Stimulated activated CD4-positive, alpha-beta T cell treated with anti-CD3 and anti-CD28 coated beads, Interleukin-2, amount 100 ng/mL, for 48 hours (primary cell): ENCODE results near the gene CCDC141.

Experiments
- DNase-seq, 2 donors: peaks; one replicate each; pipeline ENCODE4 v3.0.0-alpha.2; 2020

The CCDC141 gene

DNA sequence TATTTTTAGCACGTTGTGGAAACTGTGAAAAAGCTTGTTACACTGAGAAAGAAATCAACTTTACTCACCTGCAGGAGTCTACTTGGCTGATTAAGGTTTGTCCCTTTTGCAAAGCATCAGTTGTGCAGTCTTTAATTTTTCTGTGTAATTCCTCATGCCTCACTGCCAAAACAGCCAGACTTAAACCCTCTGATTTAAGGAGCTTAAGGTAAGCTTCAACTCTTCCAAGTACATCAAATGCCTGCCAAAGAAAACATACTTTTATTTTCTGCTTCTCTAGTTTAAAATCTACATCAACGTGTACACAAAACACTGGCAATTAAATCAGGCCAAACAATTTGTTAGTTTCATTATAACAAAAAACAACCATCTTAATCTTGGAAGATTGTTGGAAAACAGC, 144.7 kb downstream of the CCDC141 start:
- DNase-seq = no peak

DNA sequence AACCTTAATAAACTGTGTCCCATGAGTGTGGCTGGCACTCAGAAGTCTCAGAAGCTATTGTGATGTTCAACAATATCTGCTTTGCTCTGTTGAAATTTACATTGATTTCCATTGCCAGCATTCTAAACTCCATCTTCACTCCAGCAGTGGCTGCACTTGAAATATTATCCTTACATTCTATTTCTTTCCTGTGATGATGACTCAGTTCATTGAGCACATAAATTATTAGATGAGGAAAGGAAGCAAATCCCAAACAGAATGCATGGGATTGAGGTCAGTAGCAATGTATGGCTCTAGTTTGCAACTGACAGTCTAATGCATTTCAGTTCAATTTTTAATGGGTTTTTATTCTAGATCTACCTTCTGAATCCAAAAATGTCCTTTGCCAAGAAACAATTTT, 150.3 kb downstream of the CCDC141 start:
- DNase-seq = no peak

DNA sequence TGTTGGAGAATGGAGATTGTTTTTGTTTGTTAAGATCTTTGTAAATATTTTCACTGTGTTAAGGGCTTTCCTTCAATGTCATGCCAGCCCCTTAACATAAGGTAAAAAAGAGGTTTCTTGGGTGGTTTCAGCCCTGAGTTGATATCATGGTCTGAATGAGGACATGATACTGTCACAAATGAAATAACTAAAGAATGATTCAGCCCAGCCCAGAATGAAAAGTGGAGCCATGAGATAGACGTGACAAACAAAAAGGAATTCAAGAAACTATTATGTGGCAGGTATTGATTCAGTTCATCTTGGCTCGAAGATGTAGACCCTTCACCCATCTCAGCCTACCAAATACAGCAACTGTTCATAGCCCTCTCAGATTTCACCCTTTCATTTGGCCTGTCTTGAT, 154.1 kb downstream of the CCDC141 start:
- no peak for DNase-seq

DNA sequence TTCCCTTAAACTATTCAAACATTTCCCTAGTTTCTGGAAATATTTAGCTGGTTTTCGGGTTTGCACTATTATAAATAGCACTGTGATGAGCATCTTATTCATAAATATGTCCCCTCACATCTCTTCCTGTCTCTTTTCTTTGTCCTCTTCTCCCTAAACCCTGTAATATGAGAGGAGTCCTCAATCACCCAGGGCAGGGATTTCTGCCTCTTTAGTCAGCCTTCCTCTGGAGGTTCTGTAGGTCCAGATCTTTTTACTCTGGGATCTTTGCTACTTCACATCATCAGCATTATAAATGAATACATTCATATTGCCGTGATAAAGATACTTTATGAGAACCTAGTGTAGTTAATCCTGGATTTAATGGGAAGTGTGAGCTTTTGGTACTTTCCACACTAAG, 154.8 kb downstream of the CCDC141 start:
- no peak for DNase-seq

DNA sequence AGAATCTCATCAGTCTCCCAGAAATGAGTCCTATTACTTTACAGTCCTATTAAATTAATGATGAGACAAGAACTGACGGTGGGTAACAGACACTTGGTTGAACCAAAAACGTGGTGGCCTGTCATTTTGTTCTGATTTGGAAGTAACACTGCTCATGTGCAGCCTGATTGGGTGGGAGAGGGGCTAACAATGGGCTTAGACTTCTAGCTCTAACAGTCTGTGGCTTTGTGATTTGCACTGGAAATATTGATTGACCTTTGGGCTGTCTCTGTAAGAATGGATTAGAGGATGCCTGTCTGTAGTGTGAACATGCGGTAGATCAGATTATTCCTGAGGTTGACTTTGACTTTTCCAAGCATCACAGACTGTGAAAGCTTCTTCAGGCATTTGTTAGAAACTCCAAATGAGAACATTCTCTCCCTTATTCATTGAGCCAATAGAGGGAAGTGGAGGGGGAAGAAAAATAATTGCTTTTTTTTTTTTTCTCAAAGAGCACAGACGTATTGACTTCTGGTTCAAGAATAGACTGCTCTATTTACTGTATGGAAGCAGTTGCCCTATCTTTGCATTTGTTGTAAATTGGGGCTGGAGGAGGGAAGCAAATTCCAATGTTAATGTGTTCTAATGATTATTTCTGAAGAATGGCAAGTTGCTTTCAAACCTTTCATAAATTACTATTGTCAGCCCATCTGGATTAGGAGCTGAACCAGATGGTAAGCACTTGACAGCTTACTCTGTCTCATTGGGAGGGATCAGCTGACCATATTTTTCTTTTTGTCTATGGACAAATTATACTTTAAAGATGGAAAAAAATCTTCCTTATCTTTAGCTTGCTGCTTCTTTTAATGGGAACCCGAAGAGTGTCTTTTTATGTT, 156.9 kb downstream of the CCDC141 start:
- no peak for DNase-seq

DNA sequence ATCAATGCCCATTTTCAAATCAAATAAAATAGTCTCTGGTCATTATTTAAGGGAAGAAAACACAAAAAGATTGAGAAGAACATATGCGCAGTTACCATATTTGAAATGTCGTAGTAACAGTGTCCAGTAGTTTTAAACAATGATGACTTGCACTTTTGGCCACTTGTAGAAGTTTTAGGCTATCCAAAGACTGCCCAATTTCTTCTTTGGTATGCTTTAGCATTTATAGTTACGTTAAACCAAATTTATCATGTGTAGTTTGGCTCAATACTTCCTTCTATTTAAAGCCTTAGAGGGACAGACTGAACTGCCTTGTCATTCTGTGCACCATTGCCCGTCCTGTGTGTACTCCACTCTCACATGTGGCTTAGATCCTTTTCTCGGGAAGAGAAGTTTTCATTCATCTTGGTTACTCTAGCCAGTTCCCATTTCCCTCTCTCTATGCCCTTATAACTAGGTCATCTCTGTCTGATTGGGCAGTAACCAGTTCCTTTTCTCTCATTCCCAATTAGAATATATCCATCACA, 157.9 kb downstream of the CCDC141 start:
- DNase-seq = no peak

DNA sequence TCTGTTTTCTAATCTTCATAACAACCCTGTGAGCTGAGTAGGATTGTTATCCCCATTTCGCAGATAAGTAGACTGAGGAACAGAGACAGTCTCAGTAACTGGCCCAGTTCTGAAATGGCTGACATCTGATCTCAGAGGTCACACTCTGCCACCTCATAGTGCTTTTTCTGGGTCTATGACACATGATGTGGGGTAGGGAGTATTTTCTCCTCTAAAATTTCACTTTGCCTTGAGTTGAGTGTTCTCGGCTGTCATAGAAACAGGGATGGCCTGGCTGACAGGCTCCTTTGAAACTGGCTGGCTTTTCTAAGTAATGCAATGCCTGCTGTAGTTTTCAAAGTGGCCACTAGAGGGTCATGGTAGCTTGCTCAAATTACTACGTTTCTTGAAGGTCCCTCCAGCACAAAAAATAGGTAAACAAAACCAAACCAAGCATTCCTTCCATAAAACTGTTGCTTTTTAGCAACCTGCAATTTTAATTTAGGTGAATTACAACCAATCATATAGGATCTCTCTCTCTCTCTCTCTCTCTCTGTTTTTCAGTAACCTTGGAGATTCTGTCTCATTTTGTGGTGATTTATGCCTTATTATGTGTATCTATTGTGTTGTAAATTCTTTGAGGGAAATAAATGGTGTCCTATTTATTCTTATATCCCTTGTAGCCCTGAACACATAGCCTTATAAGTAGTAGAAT, 158.5 kb downstream of the CCDC141 start:
- peak; percentile 64 for DNase-seq

DNA sequence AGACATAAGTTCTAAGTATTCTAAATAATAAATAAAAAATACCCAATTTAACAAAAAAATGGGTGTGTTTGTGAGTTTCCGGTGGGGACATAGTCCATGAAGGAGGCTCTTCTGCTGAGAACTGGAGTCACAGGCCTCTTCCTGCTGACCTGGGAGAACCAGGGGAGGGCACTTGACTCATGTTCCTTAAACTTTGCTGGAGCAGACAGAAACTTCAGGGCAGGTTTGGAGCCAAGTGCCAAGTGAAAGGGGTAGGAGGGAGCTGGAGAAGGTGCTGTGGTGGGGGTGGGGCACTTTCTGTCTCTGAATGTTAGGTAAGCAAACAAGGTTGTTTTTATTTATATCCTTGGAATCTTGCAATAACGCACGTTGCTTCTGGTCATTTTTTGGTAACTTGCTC, 163.9 kb downstream of the CCDC141 start:
- no peak for DNase-seq

DNA sequence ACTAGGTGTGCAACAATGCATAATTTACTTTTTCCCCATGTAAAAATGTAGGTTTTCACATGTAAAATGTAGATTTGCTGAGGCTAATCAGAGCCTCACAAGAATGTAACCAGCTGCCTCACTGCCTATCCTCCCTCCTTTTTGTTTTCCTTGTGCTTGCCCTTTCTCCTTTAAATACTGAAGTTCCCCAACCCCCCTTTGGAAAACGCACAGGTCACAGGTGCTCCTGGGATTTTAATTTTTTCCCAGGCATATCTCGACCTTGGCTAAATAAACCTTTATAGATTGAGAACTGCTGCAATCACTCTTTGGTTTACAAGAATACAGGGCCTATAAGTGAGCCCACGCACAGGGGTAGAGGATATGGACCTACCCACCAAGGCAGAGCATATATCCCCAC, 165.5 kb downstream of the CCDC141 start:
- no peak for DNase-seq

DNA sequence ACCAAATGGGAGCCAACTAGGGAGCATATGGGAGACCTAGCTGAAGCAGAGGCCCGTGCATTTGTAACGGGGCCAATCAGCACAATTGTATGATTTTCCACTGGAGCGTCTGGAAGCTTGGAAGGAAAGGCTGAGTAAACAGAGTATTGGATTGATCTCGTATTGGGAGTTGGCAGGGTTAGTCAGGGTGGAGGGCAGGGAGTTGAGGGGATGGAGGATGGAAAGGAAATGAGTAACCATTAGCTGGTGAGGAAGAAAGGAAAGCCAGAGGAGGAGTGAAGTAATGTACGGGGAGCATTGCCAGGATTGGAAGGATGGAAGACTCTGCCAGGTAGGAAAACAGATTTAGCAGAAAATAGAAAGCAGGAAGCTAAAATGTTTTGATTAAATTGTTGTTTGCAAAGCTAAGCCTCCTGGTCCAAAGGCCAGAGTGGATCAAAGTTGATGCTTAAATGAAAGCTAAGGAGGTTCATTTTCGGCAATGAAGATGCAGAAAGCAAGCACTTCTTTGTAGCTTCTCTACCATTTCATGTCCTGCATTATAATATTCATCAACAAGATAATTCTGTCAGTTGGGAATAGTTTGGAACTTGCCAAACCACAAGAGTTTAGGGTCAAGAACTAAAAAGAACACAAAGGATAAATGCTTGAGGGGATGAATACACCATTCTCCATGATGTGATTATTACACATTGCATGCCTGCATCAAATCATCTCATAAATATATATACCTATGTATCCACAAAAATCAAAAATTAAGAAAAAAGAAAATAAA, 167.1 kb downstream of the CCDC141 start:
- DNase-seq = no peak

DNA sequence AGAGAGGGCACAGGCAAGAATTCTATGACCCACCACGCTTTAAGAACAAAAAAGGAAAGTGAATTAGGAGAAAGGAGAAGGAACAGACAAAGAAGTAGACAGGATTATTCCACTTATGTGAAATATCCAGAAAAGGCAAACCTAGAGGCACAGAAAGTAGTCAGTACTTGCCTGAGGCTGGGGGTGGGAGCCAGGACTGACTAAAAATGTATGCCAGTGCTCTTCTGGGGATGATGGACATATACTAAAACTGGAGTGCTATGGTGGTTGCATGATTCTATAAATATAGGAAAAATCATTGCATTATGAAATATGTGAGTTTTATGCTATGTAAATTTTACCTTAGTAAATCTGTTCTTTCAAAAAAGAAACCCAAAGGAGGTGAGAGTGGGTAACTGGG, 168.9 kb downstream of the CCDC141 start:
- DNase-seq = no peak

DNA sequence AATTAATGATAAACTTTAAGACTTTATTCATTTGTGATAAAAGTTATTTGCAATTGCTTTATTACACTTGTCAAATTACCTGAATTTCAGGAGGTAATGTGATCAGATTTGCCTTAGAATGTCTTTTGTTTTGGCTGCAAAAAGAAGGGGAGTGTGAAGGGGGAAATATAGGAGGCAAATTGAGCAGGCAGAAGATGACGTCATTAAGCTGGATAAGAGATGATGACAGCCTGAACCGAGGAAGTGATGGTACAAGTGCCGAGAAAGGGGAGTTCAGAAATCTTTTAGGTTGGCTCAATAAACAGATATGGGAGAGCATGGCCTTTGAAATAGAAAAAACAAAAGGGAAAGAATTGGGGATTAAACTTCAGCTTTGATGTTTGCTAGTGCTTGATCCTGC, 169.7 kb downstream of the CCDC141 start:
- no peak for DNase-seq

DNA sequence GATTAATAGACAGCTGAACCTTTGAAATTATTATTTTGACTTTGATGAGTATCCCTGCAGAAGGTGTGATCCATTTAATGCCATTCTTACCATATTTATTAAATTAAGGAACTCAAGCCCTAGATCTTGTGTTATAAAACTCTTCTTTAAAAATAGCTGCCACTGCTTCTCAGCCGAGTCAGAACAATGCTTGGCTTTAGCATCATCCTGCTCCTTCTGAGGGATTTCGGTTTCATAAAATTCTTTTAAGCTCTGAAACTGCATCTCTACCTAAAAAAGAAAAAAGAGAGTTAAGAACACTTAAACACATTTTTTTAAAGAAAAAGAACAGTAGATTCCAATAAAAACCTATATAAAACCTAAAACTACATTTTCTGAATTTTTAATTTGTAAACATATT, 172.1 kb downstream of the CCDC141 start:
- DNase-seq = no peak

DNA sequence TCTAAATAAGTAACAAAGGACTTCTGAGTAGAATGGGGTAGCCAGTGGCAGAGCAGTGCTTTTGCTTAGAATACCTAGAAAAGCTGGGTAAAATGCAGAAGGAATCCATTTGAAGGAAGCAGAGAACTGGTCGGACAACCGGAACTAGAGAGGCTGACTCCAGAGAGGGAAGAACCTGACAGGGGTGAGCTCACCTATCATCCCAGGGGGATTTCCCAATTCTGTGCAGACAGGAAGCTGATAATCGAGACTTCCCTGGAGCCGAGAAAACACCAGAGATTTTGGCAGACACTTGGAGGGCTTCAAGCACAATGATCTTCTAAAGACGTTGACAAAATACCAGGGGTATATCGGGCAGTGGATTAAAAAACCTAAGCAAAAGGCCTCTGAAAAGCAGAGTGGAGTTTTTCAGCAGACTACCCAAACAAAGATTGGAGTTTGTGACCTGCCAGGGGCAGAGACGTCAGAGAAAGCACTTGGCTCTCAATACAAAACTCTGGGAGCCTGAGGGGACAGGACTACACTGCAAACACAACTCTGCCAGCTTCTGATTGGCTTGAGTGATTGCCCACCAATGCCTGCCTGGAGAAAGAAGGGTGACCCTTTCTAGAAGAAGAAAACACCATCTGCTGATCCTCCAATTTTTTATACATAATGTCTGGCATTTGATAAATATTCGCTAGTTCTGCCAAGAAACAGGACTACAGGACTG, 175.3 kb downstream of the CCDC141 start:
- no peak for DNase-seq

DNA sequence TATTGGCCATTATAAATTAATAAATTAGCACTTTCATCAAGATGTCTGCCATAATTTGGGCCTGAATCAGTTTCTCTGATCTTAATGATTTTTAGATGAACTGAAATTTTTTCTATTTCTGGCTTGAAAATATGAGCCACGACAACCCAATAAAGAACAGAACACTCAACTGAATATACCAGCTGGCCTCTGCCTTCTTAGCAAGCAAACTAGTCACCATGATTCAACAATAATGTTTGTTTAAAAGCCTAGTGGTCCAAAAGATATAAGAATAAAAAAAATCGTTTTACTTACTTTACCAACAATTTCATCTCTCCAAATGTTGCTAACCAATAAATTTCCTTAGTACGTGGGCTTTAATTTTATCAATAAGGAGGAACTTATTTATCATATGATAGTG, 176.0 kb downstream of the CCDC141 start:
- DNase-seq = no peak

DNA sequence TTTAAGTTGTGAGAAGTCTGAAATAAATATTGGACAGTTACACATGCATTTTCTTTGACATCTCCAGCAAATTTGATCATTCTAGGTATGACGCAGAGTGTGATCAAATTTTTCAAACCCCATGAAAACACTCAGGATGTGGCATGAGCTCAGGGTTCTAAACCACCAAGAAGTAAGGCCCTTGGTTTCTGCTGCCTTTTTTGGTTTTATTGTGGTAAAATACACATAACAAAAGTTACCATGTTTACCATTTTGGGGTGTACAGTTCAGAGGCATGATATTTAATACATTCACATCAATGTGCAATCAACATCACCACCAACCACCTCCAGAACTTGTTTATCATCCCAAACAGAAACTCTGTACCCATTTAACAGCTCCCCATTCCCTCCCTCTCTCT, 178.4 kb downstream of the CCDC141 start:
- no peak for DNase-seq

DNA sequence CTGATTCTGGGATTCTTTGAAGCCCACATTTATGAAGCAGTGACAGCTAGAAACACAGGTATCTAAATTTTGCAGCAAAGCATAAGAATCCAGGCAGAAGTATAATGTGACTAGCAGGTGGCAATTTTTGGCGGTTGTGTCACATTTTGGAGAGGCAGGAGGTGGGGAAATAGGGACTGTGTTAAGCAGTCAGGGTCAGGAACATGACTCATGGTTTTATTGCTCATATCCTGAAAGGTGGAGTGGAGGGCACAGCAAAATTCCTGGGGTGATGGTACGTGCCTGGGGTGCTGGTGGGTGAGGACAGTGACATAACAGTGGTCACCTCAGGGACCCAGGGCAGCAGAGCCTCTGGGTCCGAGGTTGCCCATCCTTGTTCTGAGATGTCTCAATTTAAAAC, 179.2 kb downstream of the CCDC141 start:
- no peak for DNase-seq

DNA sequence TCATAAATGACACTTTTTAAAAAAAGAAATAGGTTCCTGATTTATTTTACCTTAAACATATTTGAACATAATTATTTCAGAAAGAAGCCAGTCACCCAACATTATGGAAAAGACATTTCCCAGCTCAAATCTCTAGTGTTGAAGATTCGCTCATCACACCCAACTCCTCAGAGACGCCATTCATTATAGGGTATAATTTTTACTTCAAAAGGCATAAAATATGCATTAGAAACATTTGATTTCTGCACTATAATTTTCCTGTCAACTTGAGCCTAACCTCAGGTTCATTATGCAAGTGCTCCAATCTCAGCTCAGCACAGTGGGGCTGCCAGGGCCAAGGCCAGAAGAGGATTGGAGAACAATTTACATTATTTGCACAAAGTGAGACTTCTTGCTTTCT, 183.9 kb downstream of the CCDC141 start:
- no peak for DNase-seq

DNA sequence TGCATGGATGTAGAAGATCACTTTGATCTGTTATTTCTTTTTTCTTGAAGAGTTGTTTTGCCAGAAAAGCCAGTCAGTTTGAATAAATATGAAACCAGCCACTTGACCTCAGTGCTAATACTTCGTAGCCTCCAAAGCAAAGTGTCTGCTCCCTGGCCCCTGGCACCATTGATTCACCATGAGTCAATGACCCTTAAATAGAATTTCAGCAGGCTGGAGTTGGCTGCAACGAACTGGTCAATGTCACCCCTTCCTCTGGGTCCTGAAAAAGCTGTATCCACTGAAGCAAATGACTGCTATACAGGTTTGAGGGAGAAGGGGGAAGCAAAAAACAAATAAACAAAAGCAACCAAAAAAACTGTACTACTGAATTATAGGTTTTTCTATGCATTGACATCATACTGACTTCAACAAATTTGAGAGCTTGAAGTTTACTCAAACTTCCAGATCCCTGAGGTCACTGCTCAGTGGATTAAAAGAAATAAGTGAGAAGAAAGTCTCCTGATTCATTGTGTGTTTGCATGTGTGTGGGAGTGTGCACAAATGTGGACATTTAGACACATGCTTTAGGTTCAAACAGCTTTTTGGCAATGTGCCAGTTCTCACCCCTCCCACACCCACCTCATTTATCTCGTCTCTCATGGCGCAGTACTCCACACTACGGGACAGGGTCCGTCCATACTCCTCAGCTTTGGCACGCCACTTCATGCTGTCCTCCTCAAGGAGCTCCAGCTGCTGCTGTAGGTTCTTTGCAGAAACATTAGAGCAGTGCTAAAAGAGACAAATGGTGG, 184.6 kb downstream of the CCDC141 start:
- DNase-seq = no peak

DNA sequence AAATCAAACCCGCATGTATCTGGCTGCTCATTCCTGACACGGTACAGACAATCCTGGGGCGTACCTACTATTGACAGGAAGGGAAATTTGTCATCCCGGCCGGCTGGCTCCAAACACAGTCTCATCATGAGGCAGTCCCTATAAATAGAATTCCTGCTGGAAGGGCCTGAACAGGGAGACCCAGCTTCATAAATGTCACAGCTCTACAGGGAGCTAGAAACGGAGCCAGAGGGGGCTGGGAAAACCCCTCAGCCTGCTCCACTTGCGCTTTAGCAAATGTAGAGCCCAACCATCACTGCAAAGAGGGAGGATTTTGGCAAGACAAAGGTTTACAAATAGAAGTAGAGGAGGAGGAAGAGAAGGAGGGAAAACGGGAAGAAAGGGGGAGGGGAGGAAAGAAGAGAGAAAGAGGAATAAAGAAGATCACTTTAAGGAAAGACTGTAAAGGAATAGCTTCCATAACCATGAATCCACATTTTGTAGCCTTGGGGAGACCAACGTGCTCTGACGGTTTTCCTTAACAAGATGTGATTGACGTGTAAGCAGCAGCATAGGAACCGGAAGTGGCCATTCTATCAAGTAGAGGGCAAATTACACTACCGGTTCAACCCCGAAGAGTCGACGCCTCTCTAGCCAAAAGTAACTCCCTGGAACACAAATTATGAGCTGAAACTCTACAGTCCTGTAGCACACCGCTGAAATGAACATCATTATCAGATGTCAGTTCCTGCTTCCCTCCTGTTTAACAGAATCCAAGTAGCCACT, 185.9 kb downstream of the CCDC141 start:
- DNase-seq = no peak
